Activated CD4-positive, alpha-beta T cell treated with anti-CD3 and anti-CD28 coated beads for 1 hour (primary cell): Measurements from ENCODE around the gene SCD.

Experiments used
- DNase-seq: peaks from one replicate; pipeline ENCODE4 v3.0.0-alpha.2; 2020

Gene SCD

GRCh38 chr10:100401631-100402328, 54.7 kb downstream of the SCD start:
- no peak for DNase-seq

GRCh38 chr10:100403734-100404133, 56.7 kb downstream of the SCD start:
- DNase-seq = no peak

- DNase-seq = no peak
Measured at GRCh38 chr10:100413173-100413572, 66.1 kb downstream of the SCD start.
